HL-60 (cell line): ENCODE data around the gene RPAIN.

Experiments used
- DNase-seq, 2 experiments: peaks; one replicate each; pipeline ENCODE4 v3.0.0-alpha.2; 2010 to 2020; ENCODE audit warnings: low read depth in 1 of 2, low spot score in 1 of 2
- H3K27ac ChIP-seq: fragments of 250-450 bp; sonication (Bioruptor Pico); replicated peaks from 2 replicates; pipeline ENCODE4 v1.5.1; 2020; ENCODE audit warnings: mild to moderate bottlenecking, moderate library complexity
- H3K27me3 ChIP-seq: fragments of 250-450 bp; sonication (Bioruptor Pico); 2 replicates; pipeline ENCODE4 v1.5.1; 2021; ENCODE audit warnings: mild to moderate bottlenecking, moderate library complexity; ENCODE audit not compliant: insufficient read depth, poor library complexity, severe bottlenecking
- H3K4me3 ChIP-seq: replicated peaks from 2 replicates; pipeline ENCODE4 v1.5.1; 2011; ENCODE audit warnings: mild to moderate bottlenecking, control low read depth, low read length; ENCODE audit not compliant: insufficient read depth
- CTCF ChIP-seq: IDR thresholded peaks from one replicate; pipeline ENCODE4 v1.5.1; 2011; ENCODE audit warnings: low read length, control low read depth, inconsistent platforms; ENCODE audit not compliant: insufficient read depth
- GABPA ChIP-seq: IDR thresholded peaks from 2 replicates; pipeline ENCODE4 v1.6.1; 2012; ENCODE audit warnings: low read depth
- POLR2AphosphoS5 ChIP-seq: IDR thresholded peaks from 2 replicates; pipeline ENCODE4 v1.6.1; 2012; ENCODE audit warnings: low read depth
- REST ChIP-seq: IDR thresholded peaks from 2 replicates; pipeline ENCODE4 v1.6.1; 2012; ENCODE audit warnings: low read depth; ENCODE audit not compliant: insufficient replicate concordance
- SPI1 ChIP-seq: IDR thresholded peaks from 2 replicates; pipeline ENCODE4 v1.6.1; 2012; ENCODE audit warnings: low read depth, mild to moderate bottlenecking, borderline replicate concordance

Gene RPAIN

GRCh38 chr17:5443728-5444127 is 23.7 kb downstream of the RPAIN start:
- TF ChIP-seq REST (no peak), POLR2AphosphoS5 (no peak), CTCF (no peak), SPI1 (no peak), GABPA (no peak)
- no peak for DNase-seq
- H3K4me3 ChIP-seq, result no peak overlapping the region
- H3K27ac ChIP-seq, result no peak overlapping the region
- no peaks in the 10 kb centered on the region for H3K27me3 ChIP-seq

GRCh38 chr17:5444209-5444608 is 24.2 kb downstream of the RPAIN start:
- TF ChIP-seq SPI1 (no peak), REST (no peak)
- H3K27ac ChIP-seq, result no peak overlapping the region
- H3K27me3 ChIP-seq, result no peaks in the 10 kb centered on the region
- H3K4me3 ChIP-seq, result no peak overlapping the region
- DNase-seq, result no peak

- H3K27ac ChIP-seq, result no peak overlapping the region
These were observed 26.8 kb downstream of the RPAIN start for GRCh38 chr17:5446786-5447185.

More at GRCh38 chr17:5446786-5447185, 26.8 kb downstream of the RPAIN start:
- no peaks in the 10 kb centered on the region for H3K27me3 ChIP-seq
- no peak for DNase-seq
- TF ChIP-seq REST (no peak), POLR2AphosphoS5 (no peak), GABPA (no peak), SPI1 (no peak), CTCF (no peak)
- no peak overlapping the region for H3K4me3 ChIP-seq
